T-cell (primary cell): Measurements from ENCODE around the gene CNNM2. TPM values are rescaled to one million over a fixed set of nuclear protein-coding genes. Genes with fewer than 3 reads are reported as not detected.
"Not testable (repeated sequence)": the region's sequence is repeated elsewhere in the genome, so short reads cannot be mapped to it uniquely, and the experiment has no call there.

Experiments
- ATAC-seq, 4 experiments: fragments of 200-7000 bp in 3 of 4; fragments of 150-1000 bp in 1 of 4; cut with Tn5 transposase; replicated peaks in 1 of 4; 1 replicate in 3 of 4; 2 replicates in 1 of 4; pipeline ENCODE4 v1.10.0; 2021; ENCODE audit warnings: moderate library complexity in 3 of 4, mild to moderate bottlenecking in 2 of 4, moderate number of reproducible peaks in 1 of 4
- CTCF ChIA-PET, 2 donors: fragments of 300-600 bp; sonication (Branson Sonifier 250); formaldehyde crosslinking; loops; one replicate each; lab custom pipeline; 2022; ENCODE audit warnings: antibody characterized with exemption in 2 of 2; lab: Charles Lee
- POLR2A ChIA-PET, 2 donors: fragments of 300-600 bp; sonication (Branson Sonifier 250); formaldehyde crosslinking; loops; one replicate each; lab custom pipeline; 2022; ENCODE audit warnings: antibody characterized with exemption in 2 of 2; lab: Charles Lee
- DNase-seq, 35 experiments: peaks; one replicate each; pipeline versions ENCODE4 v3.0.0 to v3.0.0-alpha.2; 2013 to 2023
- H3K27ac ChIP-seq: one replicate; pipeline ENCODE4 v1.5.1; 2013; ENCODE audit warnings: low read length
- H3K27me3 ChIP-seq, 2 experiments: replicated peaks in 1 of 2; 1 replicate in 1 of 2; 2 replicates in 1 of 2; pipeline versions ENCODE4 v1.6.1 to v1.7.0; 2013; ENCODE audit warnings: low read length in 1 of 2, mixed read lengths in 1 of 2; ENCODE audit not compliant: control insufficient read depth in 2 of 2, insufficient read depth in 2 of 2; ENCODE audit errors: extremely low read depth in 1 of 2
- H3K36me3 ChIP-seq, 2 donors: 1 replicate in 1 of 2; 2 replicates in 1 of 2; pipeline versions ENCODE4 v1.6.1 to v1.7.0; 2013; ENCODE audit warnings: low read length in 1 of 2; ENCODE audit not compliant: control insufficient read depth in 2 of 2, insufficient read depth in 1 of 2; ENCODE audit errors: extremely low read depth in 1 of 2
- H3K4me1 ChIP-seq, 2 experiments: 1 replicate in 1 of 2; 2 replicates in 1 of 2; pipeline versions ENCODE4 v1.6.1 to v1.7.0; 2013; ENCODE audit warnings: low read length in 2 of 2, mixed read lengths in 1 of 2; ENCODE audit not compliant: insufficient read depth in 2 of 2, control insufficient read depth in 1 of 2; ENCODE audit errors: extremely low read depth in 1 of 2
- H3K4me3 ChIP-seq, 2 donors: 1 replicate in 1 of 2; 2 replicates in 1 of 2; pipeline versions ENCODE4 v1.5.1 to v1.7.0; 2013; ENCODE audit warnings: mild to moderate bottlenecking in 2 of 2, low read length in 1 of 2, moderate library complexity in 1 of 2; ENCODE audit not compliant: control insufficient read depth in 1 of 2; ENCODE audit errors: extremely low read depth in 1 of 2
- H3K9me3 ChIP-seq: 2 replicates; pipeline ENCODE4 v1.7.0; 2013
- H3K27ac Mint-ChIP-seq, 2 donors: one replicate each; pipeline ENCODE4 v1.8.0; 2020 to 2021; ENCODE audit warnings: mild to moderate bottlenecking in 2 of 2, mixed read lengths in 2 of 2
- H3K27me3 Mint-ChIP-seq, 2 donors: one replicate each; pipeline ENCODE4 v1.8.0; 2021 to 2022; ENCODE audit warnings: mixed read lengths in 2 of 2
- H3K36me3 Mint-ChIP-seq: one replicate; pipeline ENCODE4 v1.8.0; 2021; ENCODE audit warnings: mixed read lengths
- H3K4me1 Mint-ChIP-seq, 3 donors: one replicate each; pipeline ENCODE4 v1.8.0; 2020 to 2022; ENCODE audit warnings: mixed read lengths in 3 of 3, mild to moderate bottlenecking in 1 of 3
- H3K4me3 Mint-ChIP-seq, 3 donors: one replicate each; pipeline ENCODE4 v1.8.0; 2020 to 2022; ENCODE audit warnings: mild to moderate bottlenecking in 3 of 3, mixed read lengths in 3 of 3, moderate library complexity in 3 of 3
- H3K9me3 Mint-ChIP-seq, 3 donors: one replicate each; pipeline ENCODE4 v1.8.0; 2020 to 2022; ENCODE audit warnings: mixed read lengths in 3 of 3
- WGBS: methylation state at CpG from one replicate; pipeline ENCODE4 v1.1.5; 2013; ENCODE audit warnings: missing lambda C conversion rate; ENCODE audit not compliant: insufficient coverage; 5-methylcytosine and 5-hydroxymethylcytosine counted together
- total RNA-seq, 35 experiments: library from RNA in 6 of 35; stranded (reverse) in 6 of 35; fragments of 120-200 nt in 1 of 35; gene quantifications; one replicate each; pipeline versions ENCODE4 v1.2.1 to v1.2.4 and lab custom pipeline; 2013 to 2026

The CNNM2 gene
- total RNA-seq, 5 donors from 2014 or later (not counting 1 experiment from before 2014, with no cell fraction given): 11.6 to 15.4 (median 14.2) TPM

- not testable (repeated sequence) for H3K27me3 Mint-ChIP-seq, H3K27ac Mint-ChIP-seq, H3K9me3 ChIP-seq, H3K4me3 Mint-ChIP-seq, H3K27ac ChIP-seq, H3K27me3 ChIP-seq, H3K36me3 Mint-ChIP-seq, H3K4me3 ChIP-seq, DNase-seq, H3K36me3 ChIP-seq, ATAC-seq, H3K9me3 Mint-ChIP-seq
- 100% methylated on average over 2 of the region's 4 CpGs for WGBS
- H3K4me1 Mint-ChIP-seq: peaks cover 21 to 29% (median 28%) of the 10 kb centered on the region in 3 donors
- POLR2A ChIA-PET: interaction anchor here in 1 of 2 donors (0.6 kb wide), 1 partner anchor 35 kb away, joined by 6 read pairs; no protein-coding TSS in a partner anchor
- H3K4me1 ChIP-seq: peaks cover 17 to 22% of the 10 kb centered on the region in 2 experiments
- CTCF ChIA-PET: interaction anchor here (0.6 to 1.0 kb wide), 2 partner anchors 149 to 1178 kb away, joined by 3 read pairs; partner anchors contain the start of gene CNNM2 (in 1 of the 2)
Observed at GRCh38 chr10:103067099-103067477, 149.0 kb downstream of the CNNM2 start.

DNA sequence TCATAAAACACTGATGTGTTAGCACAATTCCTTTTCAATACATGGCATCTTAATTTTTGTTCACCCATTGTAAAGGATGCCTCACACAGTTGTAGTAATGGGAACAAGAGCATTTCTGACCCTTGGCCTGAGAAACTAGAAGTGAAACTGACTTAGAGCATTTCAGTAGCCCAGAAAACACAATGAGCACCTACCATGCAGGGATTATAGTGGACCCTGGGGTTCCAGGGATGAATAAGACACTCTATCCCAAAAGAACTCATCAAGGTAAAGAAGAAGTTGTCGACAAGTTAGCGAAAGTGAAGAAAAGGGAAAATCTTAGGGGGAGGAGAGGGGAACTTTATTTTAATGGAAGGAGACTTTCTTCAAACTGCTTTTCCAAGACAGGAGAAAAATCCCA lies 149.4 kb downstream of the CNNM2 start:
- Histone ChIP-seq H3K27me3 (no peaks in the 10 kb centered on the region), H3K4me3 (no peak overlapping the region), H3K9me3 (no peaks in the 10 kb centered on the region), H3K27ac (no peak overlapping the region), H3K4me1 (peaks cover 17 to 22% of the 10 kb centered on the region in 2 experiments), H3K36me3 (peaks cover 0 to 5% of the 10 kb centered on the region in 2 donors)
- CTCF ChIA-PET: interaction anchor here in 1 of 2 donors (1.0 kb wide), 1 partner anchor 150 kb away, joined by 3 read pairs; the partner anchor contains the start of gene CNNM2
- no CpG with 5 or more reads among the region's 2 CpGs for WGBS
- Mint-ChIP-seq H3K27me3 (no peaks in the 10 kb centered on the region), H3K36me3 (peaks cover 7% of the 10 kb centered on the region), H3K4me3 (no peak overlapping the region), H3K4me1 (peaks cover 21 to 29% (median 28%) of the 10 kb centered on the region in 3 donors), H3K27ac (no peak overlapping the region), H3K9me3 (no peaks in the 10 kb centered on the region)
- DNase-seq (no peak), ATAC-seq (no peak)
- POLR2A ChIA-PET: no interaction called here

DNA sequence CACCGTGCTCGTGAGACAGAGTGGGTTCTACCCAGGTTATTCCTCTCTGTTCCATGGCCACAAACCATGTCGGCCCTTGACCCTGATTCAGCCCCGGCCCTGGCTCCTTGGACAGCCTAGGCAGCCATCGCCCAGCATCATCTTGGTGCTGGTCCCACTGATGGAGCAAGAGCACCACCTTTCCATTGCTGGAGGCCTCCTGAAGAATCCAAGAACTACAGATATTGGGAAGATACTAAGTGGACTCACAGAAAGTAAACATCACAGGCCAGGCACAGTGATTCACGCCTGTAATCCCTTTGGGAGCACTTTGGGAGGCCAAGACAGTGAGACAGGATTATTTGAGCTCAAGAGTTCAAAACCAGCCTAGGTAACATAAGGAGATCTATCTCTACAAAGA lies 149.9 kb downstream of the CNNM2 start:
- ATAC-seq (no peak), DNase-seq (no peak)
- Histone ChIP-seq H3K4me1 (peaks cover 17 to 22% of the 10 kb centered on the region in 2 experiments), H3K27ac (no peak overlapping the region), H3K36me3 (peaks cover 0 to 5% of the 10 kb centered on the region in 2 donors), H3K27me3 (no peaks in the 10 kb centered on the region), H3K9me3 (no peaks in the 10 kb centered on the region), H3K4me3 (no peak overlapping the region)
- peaks cover 21 to 29% (median 28%) of the 10 kb centered on the region in 3 donors for H3K4me1 Mint-ChIP-seq
- H3K36me3 Mint-ChIP-seq: peaks cover 7% of the 10 kb centered on the region
- H3K27ac Mint-ChIP-seq: no peak overlapping the region
- CTCF ChIA-PET: interaction anchor here in 1 of 2 donors (1.2 kb wide), 1 partner anchor 150 kb away, joined by 5 read pairs; the partner anchor contains the start of gene CNNM2
- POLR2A ChIA-PET: no interaction called here
- H3K4me3 Mint-ChIP-seq: no peak overlapping the region
- H3K27me3 Mint-ChIP-seq: no peaks in the 10 kb centered on the region
- H3K9me3 Mint-ChIP-seq: no peaks in the 10 kb centered on the region
- WGBS: 92% methylated on average over 5 of the region's 6 CpGs

GRCh38 chr10:103069453-103070331 lies 151.6 kb downstream of the CNNM2 start:
- peaks cover 21 to 29% (median 28%) of the 10 kb centered on the region in 3 donors for H3K4me1 Mint-ChIP-seq
- ATAC-seq (peak; percentile 79 to 91 (median 83)), DNase-seq (peak; percentile 43 to 84 (median 69))
- Histone ChIP-seq H3K4me1 (peaks cover 17 to 22% of the 10 kb centered on the region in 2 experiments), H3K9me3 (no peaks in the 10 kb centered on the region), H3K4me3 (no peak overlapping the region), H3K27ac (peak overlapping the region; percentile 35), H3K36me3 (peaks cover 0 to 5% of the 10 kb centered on the region in 2 donors), H3K27me3 (no peaks in the 10 kb centered on the region)
- peak overlapping the region; percentile 58 to 79 for H3K27ac Mint-ChIP-seq
- no peaks in the 10 kb centered on the region for H3K9me3 Mint-ChIP-seq
- H3K27me3 Mint-ChIP-seq: no peaks in the 10 kb centered on the region
- H3K36me3 Mint-ChIP-seq: peaks cover 7% of the 10 kb centered on the region
- ChIA-PET POLR2A (interaction anchor here in 1 of 2 donors (0.7 kb wide), 1 partner anchor 413 kb away, joined by 11 read pairs; no protein-coding TSS in a partner anchor), CTCF (interaction anchor here (0.7 to 1.2 kb wide), 6 partner anchors 15 to 155 kb away, joined by 3 to 11 read pairs (median 3); partner anchors contain the start of gene CNNM2 (in 2 of the 2))
- WGBS: 23% methylated on average over 12 of the region's 16 CpGs
- peak overlapping the region in 1 of 3 donors; percentile 13 for H3K4me3 Mint-ChIP-seq

DNA sequence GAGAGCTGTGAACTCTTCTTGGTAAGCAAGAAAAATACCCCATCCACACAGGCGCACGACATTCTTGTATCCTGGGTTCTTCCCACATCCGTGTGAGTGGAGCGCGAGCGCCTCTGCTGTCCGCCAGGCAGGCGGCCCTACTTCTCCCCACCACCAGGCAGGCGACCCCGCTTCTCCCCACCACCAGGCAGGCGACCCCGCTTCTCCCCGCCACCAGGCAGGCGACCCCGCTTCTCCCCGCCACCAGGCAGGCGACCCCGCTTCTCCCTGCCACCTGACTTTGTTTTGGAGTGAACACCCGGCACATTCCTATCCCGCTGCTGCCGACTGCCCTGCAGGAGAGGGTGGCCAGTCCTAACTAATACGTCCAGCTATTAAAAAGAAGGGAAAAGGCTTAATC lies 154.2 kb downstream of the CNNM2 start:
- Histone ChIP-seq H3K27ac (no peak overlapping the region), H3K4me3 (no peak overlapping the region), H3K27me3 (no peaks in the 10 kb centered on the region), H3K9me3 (no peaks in the 10 kb centered on the region), H3K36me3 (peaks cover 9 to 17% of the 10 kb centered on the region in 2 donors), H3K4me1 (peaks cover 17 to 22% of the 10 kb centered on the region in 2 experiments)
- no peak for ATAC-seq
- WGBS: 99% methylated on average over 9 of the region's 22 CpGs
- peaks cover 21 to 29% (median 28%) of the 10 kb centered on the region in 3 donors for H3K4me1 Mint-ChIP-seq
- no peaks in the 10 kb centered on the region for H3K9me3 Mint-ChIP-seq
- ChIA-PET CTCF (no interaction called here), POLR2A (no interaction called here)
- DNase-seq: no peak
- H3K36me3 Mint-ChIP-seq: peaks cover 15% of the 10 kb centered on the region
- H3K27me3 Mint-ChIP-seq: no peaks in the 10 kb centered on the region
- H3K4me3 Mint-ChIP-seq: no peak overlapping the region
- no peak overlapping the region for H3K27ac Mint-ChIP-seq

DNA sequence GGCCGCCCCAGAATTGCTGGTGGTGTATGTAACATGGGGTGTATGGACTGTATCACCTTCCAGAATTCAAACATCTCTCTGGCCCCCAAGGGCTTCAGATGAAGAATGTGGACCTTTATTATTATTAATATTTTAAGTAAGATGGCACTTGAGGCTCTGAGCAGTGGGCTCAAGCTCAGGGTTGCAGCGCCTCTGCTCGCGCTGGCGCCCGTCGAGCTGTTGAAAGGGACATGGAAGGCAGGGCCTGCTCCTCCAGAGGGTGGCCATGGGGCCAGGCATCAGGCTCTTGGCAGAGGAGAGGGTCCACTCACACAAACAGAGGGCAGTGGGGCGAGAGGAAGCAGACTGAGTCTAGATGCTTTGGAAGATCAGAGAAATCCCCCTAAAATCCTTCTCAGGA lies 154.8 kb downstream of the CNNM2 start:
- ChIA-PET POLR2A (no interaction called here), CTCF (no interaction called here)
- Mint-ChIP-seq H3K9me3 (no peaks in the 10 kb centered on the region), H3K36me3 (peaks cover 21% of the 10 kb centered on the region), H3K4me3 (no peak overlapping the region), H3K27ac (no peak overlapping the region), H3K4me1 (peaks cover 21 to 29% (median 28%) of the 10 kb centered on the region in 3 donors), H3K27me3 (no peaks in the 10 kb centered on the region)
- Histone ChIP-seq H3K4me1 (peaks cover 17 to 22% of the 10 kb centered on the region in 2 experiments), H3K9me3 (no peaks in the 10 kb centered on the region), H3K27ac (no peak overlapping the region), H3K4me3 (no peak overlapping the region), H3K27me3 (no peaks in the 10 kb centered on the region), H3K36me3 (peaks cover 10 to 23% of the 10 kb centered on the region in 2 donors)
- 97% methylated on average over 6 of the region's 8 CpGs for WGBS
- ATAC-seq: no peak
- no peak for DNase-seq
